IPS-18c (cell line): ENCODE data around the gene SLC9B2.

Experiments used
- H3K4me3 ChIP-seq: 2 replicates; pipeline ENCODE4 v1.7.0; 2013; ENCODE audit warnings: low read depth, mild to moderate bottlenecking, low read length, moderate library complexity; ENCODE audit not compliant: insufficient read depth
- H3K9me3 ChIP-seq: one replicate; pipeline ENCODE4 v1.6.1; 2013; ENCODE audit warnings: mild to moderate bottlenecking, low read length, moderate library complexity; ENCODE audit not compliant: control insufficient read depth, insufficient read depth

SLC9B2 gene

GRCh38 chr4:103044183-103044582 lies 32.4 kb downstream of the SLC9B2 start:
- no peaks in the 10 kb centered on the region for H3K9me3 ChIP-seq
- no peak overlapping the region for H3K4me3 ChIP-seq

- Histone ChIP-seq H3K9me3 (no peaks in the 10 kb centered on the region), H3K4me3 (no peak overlapping the region)
Observed at GRCh38 chr4:103036169-103036568, 40.4 kb downstream of the SLC9B2 start.

GRCh38 chr4:103032574-103032973 lies 44.0 kb downstream of the SLC9B2 start:
- no peaks in the 10 kb centered on the region for H3K9me3 ChIP-seq
- H3K4me3 ChIP-seq, result no peak overlapping the region

GRCh38 chr4:103030791-103031190 lies 45.8 kb downstream of the SLC9B2 start:
- no peak overlapping the region for H3K4me3 ChIP-seq

GRCh38 chr4:103029300-103029699 lies 47.3 kb downstream of the SLC9B2 start:
- H3K9me3 ChIP-seq, result no peaks in the 10 kb centered on the region
- no peak overlapping the region for H3K4me3 ChIP-seq

More at GRCh38 chr4:103030791-103031190, 45.8 kb downstream of the SLC9B2 start:
- no peaks in the 10 kb centered on the region for H3K9me3 ChIP-seq

- no peak overlapping the region for H3K4me3 ChIP-seq
- no peaks in the 10 kb centered on the region for H3K9me3 ChIP-seq
Observed at GRCh38 chr4:103026868-103027267, 49.7 kb downstream of the SLC9B2 start.

GRCh38 chr4:103024996-103025395 lies 51.6 kb downstream of the SLC9B2 start:
- no peaks in the 10 kb centered on the region for H3K9me3 ChIP-seq

GRCh38 chr4:103021120-103021519 lies 55.4 kb downstream of the SLC9B2 start:
- Histone ChIP-seq H3K4me3 (no peak overlapping the region), H3K9me3 (no peaks in the 10 kb centered on the region)

More at GRCh38 chr4:103024996-103025395, 51.6 kb downstream of the SLC9B2 start:
- H3K4me3 ChIP-seq, result no peak overlapping the region

GRCh38 chr4:103019308-103020124 lies 57.0 kb downstream of the SLC9B2 start, which contains the start of gene SLC9B1:
TSS of gene SLC9B1 (minus strand) at chr4:103019705. CDS start at chr4:102991711, 27,994 bp downstream.
- Histone ChIP-seq H3K9me3 (no peaks in the 10 kb centered on the region), H3K4me3 (peak within 1 kb of the TSS; percentile 45; the same call in 1 of the 2 replicates)

- Histone ChIP-seq H3K4me3 (peak overlapping the region; percentile 45; the same call in 1 of the 2 replicates), H3K9me3 (no peaks in the 10 kb centered on the region)
Observed at GRCh38 chr4:103018391-103019307, 57.9 kb downstream of the SLC9B2 start.

- H3K4me3 ChIP-seq, result no peak overlapping the region
- H3K9me3 ChIP-seq, result no peaks in the 10 kb centered on the region
Observed at GRCh38 chr4:103012551-103012950, 64.0 kb downstream of the SLC9B2 start.

GRCh38 chr4:103012060-103012459 lies 64.5 kb downstream of the SLC9B2 start:
- H3K4me3 ChIP-seq, result no peak overlapping the region

GRCh38 chr4:103011378-103012025 lies 65.1 kb downstream of the SLC9B2 start:
- no peaks in the 10 kb centered on the region for H3K9me3 ChIP-seq
- H3K4me3 ChIP-seq, result no peak overlapping the region

More at GRCh38 chr4:103012060-103012459, 64.5 kb downstream of the SLC9B2 start:
- no peaks in the 10 kb centered on the region for H3K9me3 ChIP-seq

- Histone ChIP-seq H3K9me3 (no peaks in the 10 kb centered on the region), H3K4me3 (no peak overlapping the region)
Observed at GRCh38 chr4:103010804-103011203, 65.8 kb downstream of the SLC9B2 start.

- no peak overlapping the region for H3K4me3 ChIP-seq
Observed at GRCh38 chr4:103008875-103009729, 67.5 kb downstream of the SLC9B2 start.

GRCh38 chr4:103002551-103002950 lies 74.0 kb downstream of the SLC9B2 start:
- no peaks in the 10 kb centered on the region for H3K9me3 ChIP-seq

More at GRCh38 chr4:103008875-103009729, 67.5 kb downstream of the SLC9B2 start:
- H3K9me3 ChIP-seq, result no peaks in the 10 kb centered on the region

More at GRCh38 chr4:103002551-103002950, 74.0 kb downstream of the SLC9B2 start:
- no peak overlapping the region for H3K4me3 ChIP-seq
